AG10803 (cell line): ENCODE data around the gene SRSF11.
A peak's percentile ranks its signal among the peaks of the same experiment; 100 is the strongest.
"Not testable (repeated sequence)": the region's sequence is repeated elsewhere in the genome, so short reads cannot be mapped to it uniquely, and the experiment has no call there.

Source experiments
- DNase-seq: peaks from one replicate; pipeline ENCODE4 v3.0.0; 2010; ENCODE audit warnings: low read depth
- H3K4me3 ChIP-seq: 2 replicates; pipeline ENCODE4 v1.5.1; 2011; ENCODE audit warnings: mild to moderate bottlenecking, low read length, control low read depth
- CTCF ChIP-seq: conservative IDR thresholded peaks from 2 replicates; pipeline ENCODE4 v1.5.1; 2011; ENCODE audit warnings: mild to moderate bottlenecking, low read length, control low read depth, inconsistent platforms

The SRSF11 gene

DNA sequence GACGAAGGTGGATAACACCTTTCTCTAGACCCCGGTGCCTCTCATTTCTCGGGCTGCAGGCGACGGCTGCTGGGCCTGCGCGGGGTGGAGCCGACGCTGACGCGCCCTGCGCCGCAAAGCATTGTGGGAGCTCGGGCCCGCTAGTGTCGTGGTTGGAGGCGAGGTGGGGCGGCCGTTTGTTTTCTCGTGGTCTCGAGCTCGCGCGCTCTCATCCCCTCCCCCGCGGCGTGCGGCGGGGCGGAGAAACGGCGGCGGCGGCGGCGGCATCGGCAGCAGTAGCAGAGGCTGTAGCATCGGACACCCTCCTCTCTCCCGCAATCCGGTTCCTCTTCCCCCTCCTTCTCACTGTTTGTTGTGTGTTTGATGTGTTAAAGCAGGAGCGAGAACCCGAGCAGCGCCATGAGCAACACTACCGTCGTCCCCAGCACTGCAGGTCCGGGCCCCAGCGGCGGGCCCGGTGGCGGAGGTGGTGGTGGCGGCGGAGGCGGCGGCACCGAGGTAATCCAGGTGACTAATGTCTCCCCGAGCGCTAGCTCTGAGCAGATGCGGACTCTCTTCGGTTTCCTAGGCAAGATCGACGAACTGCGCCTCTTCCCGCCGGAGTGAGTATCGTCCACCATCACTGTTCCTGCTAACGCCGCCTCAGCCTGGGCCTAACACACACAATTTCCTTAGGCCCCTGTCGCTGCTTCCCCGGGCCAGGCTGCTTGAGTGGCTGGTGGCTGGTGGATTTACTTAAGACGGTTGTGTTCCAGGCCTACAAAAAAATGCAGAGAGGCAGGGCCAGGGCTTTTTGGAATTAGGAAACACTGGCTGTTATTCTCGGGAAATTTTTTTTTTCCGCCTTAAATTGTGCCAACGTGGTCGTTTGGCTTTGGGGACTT lies at the start of gene SRSF11:
Gene SRSF11, plus strand, starts transcription at position 143 of the 884 bp plus-strand sequence. Its CDS starts 257 bp downstream, at position 400.
- peak; percentile 3; the same call in 1 of the 2 replicates for TF ChIP-seq CTCF
- H3K4me3 ChIP-seq: peak within 1 kb of the TSS; percentile 76
- peak; percentile 92 for DNase-seq

DNA sequence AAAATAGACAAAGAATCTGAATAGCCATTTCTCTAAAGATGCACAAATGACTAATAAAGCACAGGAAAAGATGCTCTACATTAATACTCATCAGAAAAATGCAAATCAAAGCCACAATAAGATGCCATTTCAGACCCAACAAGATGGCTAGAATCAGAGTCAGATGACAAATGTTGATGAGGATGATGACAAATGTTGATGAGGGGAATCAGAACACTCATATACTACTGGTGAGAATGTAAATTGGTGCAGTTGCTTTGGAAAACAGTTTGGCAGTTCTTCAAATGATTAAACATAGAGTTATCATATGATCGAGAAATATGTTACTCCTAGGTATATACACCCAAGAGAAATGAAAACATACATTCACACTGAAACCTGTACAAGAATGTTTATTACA lies 49.7 kb upstream of the SRSF11 start:
- no peak for TF ChIP-seq CTCF
- H3K4me3 ChIP-seq: no peak overlapping the region
- DNase-seq: no peak

DNA sequence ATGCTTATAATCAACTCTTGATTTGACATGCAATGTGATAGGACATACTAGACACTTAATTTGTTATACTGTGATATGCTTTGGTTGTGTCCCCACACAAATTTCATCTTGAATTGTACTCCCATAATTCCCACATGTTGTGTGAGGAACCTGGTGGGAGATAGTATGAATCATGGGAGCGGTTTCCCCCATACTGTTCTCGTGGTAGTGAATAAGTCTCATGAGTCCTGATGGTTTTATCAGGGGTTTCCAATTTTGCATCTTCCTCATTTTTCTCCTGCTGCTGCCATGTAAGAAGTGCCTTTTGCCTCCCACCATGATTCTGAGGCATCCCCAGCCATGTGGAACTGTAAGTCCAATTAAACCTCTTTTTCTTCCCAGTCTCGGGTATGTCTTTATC lies 36.0 kb upstream of the SRSF11 start:
- DNase-seq, H3K4me3 ChIP-seq: not testable (repeated sequence)

DNA sequence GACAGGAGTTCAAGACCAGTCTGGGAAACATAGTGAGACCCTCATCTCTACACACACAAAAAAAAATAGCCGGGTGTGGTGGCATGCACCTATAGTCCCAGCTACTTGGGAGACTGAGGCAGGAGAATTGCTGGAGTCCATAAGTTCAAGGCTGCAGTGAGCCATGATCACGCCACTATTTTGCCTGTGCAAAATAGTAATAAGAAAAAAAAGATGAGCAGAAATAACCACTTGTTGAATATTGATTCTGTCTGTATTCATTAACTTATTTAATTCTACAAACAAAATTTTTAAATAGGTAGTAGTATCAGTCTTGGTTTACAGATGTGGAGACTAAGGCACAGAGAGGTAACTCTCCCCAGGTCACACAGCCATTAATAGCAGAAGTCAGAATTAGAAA lies 32.7 kb upstream of the SRSF11 start:
- H3K4me3 ChIP-seq: no peak overlapping the region
- DNase-seq: no peak
- TF ChIP-seq CTCF: no peak

DNA sequence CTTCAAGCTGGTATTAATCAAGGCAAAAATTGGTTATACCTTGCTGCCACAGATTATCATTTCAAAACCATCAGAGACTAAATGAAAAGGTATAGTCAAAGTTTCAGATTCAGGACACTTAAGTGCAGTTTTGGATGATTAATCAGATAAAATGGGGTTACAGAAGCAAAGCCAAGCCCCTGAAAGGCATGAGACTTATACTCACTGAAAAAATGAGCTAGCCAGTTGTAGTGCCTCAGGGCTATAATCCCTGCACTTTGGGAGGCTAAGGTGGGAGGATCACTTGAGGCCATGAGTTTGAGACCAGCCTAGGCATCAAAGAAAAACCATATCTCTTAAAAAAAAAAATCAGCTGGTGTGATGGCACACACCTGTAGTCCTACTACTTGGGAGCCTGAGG lies 31.0 kb upstream of the SRSF11 start:
- H3K4me3 ChIP-seq: no peak overlapping the region
- no peak for DNase-seq
- no peak for TF ChIP-seq CTCF

DNA sequence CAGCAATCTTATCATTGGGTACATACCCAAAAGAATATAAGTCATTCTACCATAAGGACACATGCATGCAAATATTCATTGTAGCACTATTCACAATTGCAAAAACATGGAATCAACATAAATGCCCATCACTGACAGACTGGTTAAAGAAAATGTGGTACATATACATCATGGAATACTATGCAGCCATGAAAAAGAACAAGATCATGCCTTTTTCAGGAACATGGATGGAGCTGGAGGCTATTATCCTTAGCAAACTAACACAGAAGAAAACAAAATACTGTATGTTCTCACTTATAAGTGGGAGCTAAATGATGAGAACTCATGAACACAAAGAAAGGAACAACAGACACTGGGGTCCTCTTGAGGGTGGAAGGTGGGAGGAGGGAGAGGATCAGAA lies 28.7 kb upstream of the SRSF11 start:
- not testable (repeated sequence) for DNase-seq, H3K4me3 ChIP-seq

DNA sequence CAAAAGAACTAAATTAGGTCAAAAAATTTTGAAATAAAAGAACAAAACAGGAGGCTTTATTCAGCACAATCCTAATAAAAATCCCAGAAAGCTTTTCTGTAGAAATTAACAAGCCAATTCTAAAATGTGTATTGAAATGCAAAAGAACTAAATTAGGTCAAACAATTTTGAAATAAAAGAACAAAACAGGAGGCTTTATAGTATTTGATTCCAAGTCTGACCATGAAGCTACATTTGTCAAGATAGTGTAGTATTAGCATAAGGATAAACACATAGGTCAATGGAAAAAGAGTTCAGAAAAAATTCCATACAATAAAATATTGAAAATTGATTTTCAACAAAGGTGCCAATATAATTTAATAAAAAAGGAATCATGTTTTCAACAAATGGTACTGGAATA lies 26.6 kb upstream of the SRSF11 start:
- no peak for DNase-seq
- TF ChIP-seq CTCF: no peak

GRCh38 chr1:70195342-70195741 lies 25.8 kb upstream of the SRSF11 start:
- no peak overlapping the region for H3K4me3 ChIP-seq
- no peak for TF ChIP-seq CTCF
- DNase-seq: no peak

More for the DNA sequence above, 26.6 kb upstream of the SRSF11 start:
- no peak overlapping the region for H3K4me3 ChIP-seq
